HCT116 (cell line): ENCODE measurements around the gene ABHD16A. TPM values are rescaled to one million over a fixed set of nuclear protein-coding genes. Genes with fewer than 3 reads are reported as not detected.

Experiments
- ATAC-seq: fragments of 200-7000 bp; cut with Tn5 transposase; 2 replicates; pipeline ENCODE4 v1.9.1; 2020; ENCODE audit warnings: mild to moderate bottlenecking, moderate library complexity
- BruUV-seq: library from RNA; stranded (reverse); fragments of 400-500 nt; replicated peaks from 2 replicates; lab custom pipeline; 2021; lab: Mats Ljungman, UMichigan
- CTCF ChIA-PET: fragments of 300-600 bp; sonication (Branson Sonifier 250); formaldehyde crosslinking; loops from one replicate; lab custom pipeline; 2021; ENCODE audit warnings: antibody characterized with exemption; lab: Charles Lee
- POLR2A ChIA-PET: fragments of 300-600, 350-600 bp; sonication (Branson Sonifier 250); formaldehyde crosslinking; loops from one replicate; lab custom pipeline; 2021; ENCODE audit warnings: antibody characterized with exemption; lab: Charles Lee
- RAD21 ChIA-PET, 2 experiments: fragments of 300-600 bp; sonication (Branson Sonifier 250); formaldehyde crosslinking; loops; one replicate each; lab custom pipeline; 2023; ENCODE audit warnings: low total read pairs in 2 of 2; ENCODE audit not compliant: uncharacterized antibody in 2 of 2, unreplicated experiment in 2 of 2, low non-redundant PET in 1 of 2; lab: Charles Lee
- DNase-seq: peaks from one replicate; pipeline ENCODE4 v3.0.0-alpha.2; 2010; ENCODE audit warnings: low read depth, low spot score
- H2AFZ ChIP-seq: fragments of 200-600 bp; shearing (Covaris generic), sonication (generic); 2 replicates; pipeline ENCODE4 v1.6.1; 2017; ENCODE audit warnings: low read depth, mixed run types, mixed read lengths, antibody characterized with exemption, low read length; ENCODE audit not compliant: poor library complexity, severe bottlenecking
- H3K27ac ChIP-seq: 2 replicates; pipeline ENCODE4 v1.5.1; 2012; ENCODE audit warnings: low read depth, low read length
- H3K27me3 ChIP-seq: fragments of 200-600 bp; sonication (generic); 2 replicates; pipeline ENCODE4 v1.6.1; 2016; ENCODE audit warnings: mixed run types, low read length, mixed read lengths; ENCODE audit not compliant: insufficient read depth
- H3K36me3 ChIP-seq, 2 experiments: fragments of 200-500 bp in 1 of 2; fragments of 200-600 bp in 1 of 2; sonication (Bioruptor generic) in 1 of 2; sonication (generic) in 1 of 2; 2 replicates each; pipeline versions ENCODE4 v1.5.1 to v1.6.1; 2014 to 2016; ENCODE audit warnings: low read length in 2 of 2, inconsistent platforms in 1 of 2, mixed read lengths in 1 of 2, mixed run types in 1 of 2; ENCODE audit not compliant: insufficient read depth in 2 of 2, control insufficient read depth in 1 of 2
- H3K4me1 ChIP-seq, 2 experiments: fragments of 200-600 bp in 1 of 2; sonication (generic) in 1 of 2; 2 replicates each; pipeline versions ENCODE4 v1.5.1 to v1.6.1; 2012 to 2017; ENCODE audit warnings: low read length in 2 of 2, inconsistent platforms in 1 of 2, mild to moderate bottlenecking in 1 of 2, mixed read lengths in 1 of 2, mixed run types in 1 of 2, moderate library complexity in 1 of 2; ENCODE audit not compliant: insufficient read depth in 2 of 2, control insufficient read depth in 1 of 2
- H3K4me2 ChIP-seq: fragments of 200-600 bp; sonication (generic); 2 replicates; pipeline ENCODE4 v1.6.1; 2017; ENCODE audit warnings: mixed run types, low read length, mixed read lengths
- H3K4me3 ChIP-seq, 2 experiments: fragments of 200-600 bp in 1 of 2; sonication (generic) in 1 of 2; replicated peaks in 1 of 2; 2 replicates each; pipeline ENCODE4 v1.5.1; 2011 to 2016; ENCODE audit warnings: low read length in 2 of 2, control low read depth in 1 of 2, low read depth in 1 of 2, mild to moderate bottlenecking in 1 of 2, mixed read lengths in 1 of 2, mixed run types in 1 of 2
- H3K79me2 ChIP-seq: fragments of 200-600 bp; sonication (generic); 2 replicates; pipeline ENCODE4 v1.6.1; 2017; ENCODE audit warnings: mild to moderate bottlenecking, mixed run types, low read length, moderate library complexity, mixed read lengths; ENCODE audit not compliant: insufficient read depth
- H3K9ac ChIP-seq: fragments of 200-600 bp; sonication (generic); 2 replicates; pipeline ENCODE4 v1.6.1; 2016; ENCODE audit warnings: low read length, mixed read lengths
- H3K9me2 ChIP-seq: fragments of 200-600 bp; sonication (generic), shearing (Covaris generic); 2 replicates; pipeline ENCODE4 v1.6.1; 2017; ENCODE audit warnings: mixed run types, mild to moderate bottlenecking, moderate library complexity; ENCODE audit not compliant: insufficient read depth
- H3K9me3 ChIP-seq, 2 experiments: fragments of 200-500 bp in 1 of 2; fragments of 200-600 bp in 1 of 2; sonication (Bioruptor generic) in 1 of 2; sonication (generic) in 1 of 2; 2 replicates each; pipeline ENCODE4 v1.6.1; 2014 to 2017; ENCODE audit warnings: low read length in 2 of 2, mixed read lengths in 2 of 2, inconsistent platforms in 1 of 2, low read depth in 1 of 2, mild to moderate bottlenecking in 1 of 2, mixed run types in 1 of 2, moderate library complexity in 1 of 2; ENCODE audit not compliant: control insufficient read depth in 1 of 2, insufficient read depth in 1 of 2
- H4K20me1 ChIP-seq: fragments of 200-600 bp; sonication (generic), shearing (Covaris generic); 2 replicates; pipeline ENCODE4 v1.6.1; 2017; ENCODE audit warnings: mixed run types, mild to moderate bottlenecking, moderate library complexity; ENCODE audit not compliant: insufficient read depth
- CBX3 ChIP-seq: IDR thresholded peaks from 2 replicates; pipeline ENCODE4 v1.6.1; 2012; ENCODE audit warnings: low read depth
- CEBPB ChIP-seq: IDR thresholded peaks from 2 replicates; pipeline ENCODE4 v1.6.1; 2012; ENCODE audit warnings: low read depth
- EGR1 ChIP-seq: IDR thresholded peaks from 2 replicates; pipeline ENCODE4 v1.6.1; 2012; ENCODE audit warnings: low read depth
- ELF1 ChIP-seq: IDR thresholded peaks from 2 replicates; pipeline ENCODE4 v1.6.1; 2012; ENCODE audit warnings: low read depth, borderline replicate concordance
- EZH2 ChIP-seq: fragments of 200-600 bp; sonication (generic); IDR thresholded peaks from 2 replicates; pipeline ENCODE4 v1.6.1; 2017; ENCODE audit warnings: antibody characterized with exemption, mixed run types
- EZH2phosphoT487 ChIP-seq: fragments of 200-600 bp; IDR thresholded peaks from 2 replicates; pipeline ENCODE4 v1.6.1; 2018; ENCODE audit warnings: antibody characterized with exemption, borderline replicate concordance
- FOSL1 ChIP-seq: IDR thresholded peaks from 2 replicates; pipeline ENCODE4 v1.6.1; 2012; ENCODE audit warnings: low read depth
- JUND ChIP-seq: IDR thresholded peaks from 2 replicates; pipeline ENCODE4 v1.6.1; 2012
- POLR2A ChIP-seq: IDR thresholded peaks from 2 replicates; pipeline ENCODE4 v1.7.0; 2011; ENCODE audit warnings: borderline replicate concordance; ENCODE audit not compliant: insufficient read depth, insufficient read length; ENCODE audit errors: extremely low read depth
- POLR2AphosphoS5 ChIP-seq: IDR thresholded peaks from 2 replicates; pipeline ENCODE4 v1.6.1; 2011; ENCODE audit warnings: mild to moderate bottlenecking, low read depth, low read length, moderate library complexity
- RAD21 ChIP-seq: IDR thresholded peaks from 2 replicates; pipeline ENCODE4 v1.6.1; 2012; ENCODE audit warnings: low read depth, mild to moderate bottlenecking
- SIN3A ChIP-seq: IDR thresholded peaks from 2 replicates; pipeline ENCODE4 v1.6.1; 2012; ENCODE audit warnings: low read depth
- SP1 ChIP-seq: IDR thresholded peaks from 2 replicates; pipeline ENCODE4 v1.6.1; 2012; ENCODE audit warnings: low read depth
- TCF7L2 ChIP-seq: IDR thresholded peaks from 2 replicates; pipeline ENCODE4 v1.7.0; 2011; ENCODE audit warnings: borderline replicate concordance, inconsistent platforms; ENCODE audit not compliant: insufficient read depth, insufficient read length; ENCODE audit errors: extremely low read depth
- YY1 ChIP-seq: IDR thresholded peaks from 2 replicates; pipeline ENCODE4 v1.6.1; 2011; ENCODE audit warnings: low read length, low read depth, moderate library complexity, mild to moderate bottlenecking; ENCODE audit not compliant: insufficient replicate concordance; ENCODE audit errors: extremely low read depth
- intact Hi-C: fragments of 100-400 bp; cut with micrococcal nuclease; formaldehyde crosslinking; loops from 2 replicates; pipeline ENCODE4 v1.10.0; 2022
- total RNA-seq: library from RNA; stranded (reverse); gene quantifications from one replicate; pipeline ENCODE4 v1.2.1, GENCODE V29; 2021; ENCODE audit not compliant: unreplicated experiment
- TF ChIP-seq, protein P1 (sequence below): IDR thresholded peaks from 2 replicates; pipeline ENCODE4 v1.6.1; 2012
- TF ChIP-seq, protein P2 (sequence below), 3 experiments: fragments of 200-600 bp in 1 of 3; sonication (generic) in 1 of 3; IDR thresholded peaks in 2 of 3; conservative IDR thresholded peaks in 1 of 3; 2 replicates each; pipeline ENCODE4 v1.5.1; 2012 to 2017; ENCODE audit warnings: low read depth in 2 of 3, low read length in 2 of 3, antibody characterized with exemption in 1 of 3, borderline replicate concordance in 1 of 3, control low read depth in 1 of 3, mild to moderate bottlenecking in 1 of 3, mixed read lengths in 1 of 3, mixed run types in 1 of 3, moderate library complexity in 1 of 3; ENCODE audit not compliant: insufficient read depth in 1 of 3
- TF ChIP-seq, protein P3 (sequence below): IDR thresholded peaks from 2 replicates; pipeline ENCODE4 v1.6.1; 2011; ENCODE audit warnings: mild to moderate bottlenecking, low read length, moderate library complexity; ENCODE audit not compliant: insufficient replicate concordance; ENCODE audit errors: extremely low read depth
- TF ChIP-seq, protein P4 (sequence below): IDR thresholded peaks from 2 replicates; pipeline ENCODE4 v1.6.1; 2012; ENCODE audit warnings: low read depth
- TF ChIP-seq, protein P5 (sequence below): IDR thresholded peaks from 2 replicates; pipeline ENCODE4 v1.6.1; 2012

Gene ABHD16A
- total RNA-seq, 1 experiment from 2014 or later, result 32.4 TPM

DNA sequence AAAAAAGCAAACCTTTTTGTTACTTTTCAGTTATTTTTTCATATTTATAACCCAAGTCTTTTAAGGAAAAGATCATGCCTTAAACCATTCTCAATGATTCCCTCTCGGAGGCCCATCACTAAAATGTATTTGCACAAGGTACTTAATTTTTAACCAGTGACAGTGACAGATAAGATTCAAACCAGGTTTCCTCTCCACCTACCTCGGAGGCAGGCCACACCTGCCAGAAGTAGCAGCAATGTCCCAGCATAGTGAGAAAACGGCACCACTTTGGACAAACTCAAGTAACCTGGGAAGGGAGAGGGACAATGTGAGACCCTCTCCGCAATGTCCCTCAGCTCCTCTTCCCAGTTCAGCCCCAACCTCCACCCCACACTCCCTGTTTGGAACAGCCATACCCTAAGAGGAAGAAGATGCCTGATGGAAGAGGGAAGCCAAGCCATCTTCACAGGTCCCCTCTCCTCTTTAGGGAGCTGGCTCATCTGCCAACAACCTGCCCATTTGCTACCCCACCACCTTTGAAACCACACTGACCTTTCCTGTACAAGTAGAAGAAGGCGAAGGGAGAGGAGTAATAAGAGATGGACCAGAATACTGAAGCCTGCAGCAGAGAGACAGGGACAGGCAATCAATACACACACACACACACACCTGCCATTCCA lies 2.3 kb downstream of the ABHD16A start:
- ChIA-PET CTCF (no interaction called here), RAD21 (no interaction called here), POLR2A (no interaction called here)
- Histone ChIP-seq H3K9me2 (no peaks in the 10 kb centered on the region), H3K9ac (no peak overlapping the region), H3K36me3 (peaks cover 0 to 8% of the 10 kb centered on the region in 2 experiments; a peak in 2 of 4 replicates), H4K20me1 (no peaks in the 10 kb centered on the region), H3K4me1 (peaks cover 7 to 15% of the 10 kb centered on the region in 2 experiments; a peak in 3 of 4 replicates), H3K4me3 (no peak overlapping the region), H3K27ac (no peak overlapping the region), H3K27me3 (no peaks in the 10 kb centered on the region), H2AFZ (no peak overlapping the region), H3K9me3 (no peaks in the 10 kb centered on the region), H3K4me2 (no peak overlapping the region), H3K79me2 (peaks cover 13% of the 10 kb centered on the region)
- intact Hi-C loops, result no loop called here
- TF ChIP-seq SIN3A (no peak), CBX3 (no peak), EGR1 (no peak), POLR2AphosphoS5 (no peak), JUND (no peak), EZH2phosphoT487 (no peak), EZH2 (no peak), CEBPB (no peak), YY1 (no peak), SP1 (no peak), RAD21 (no peak), TCF7L2 (no peak), FOSL1 (no peak), ELF1 (no peak), POLR2A (no peak)
- TF ChIP-seq, protein P1, sequence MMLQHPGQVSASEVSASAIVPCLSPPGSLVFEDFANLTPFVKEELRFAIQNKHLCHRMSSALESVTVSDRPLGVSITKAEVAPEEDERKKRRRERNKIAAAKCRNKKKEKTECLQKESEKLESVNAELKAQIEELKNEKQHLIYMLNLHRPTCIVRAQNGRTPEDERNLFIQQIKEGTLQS, result no peak
- TF ChIP-seq, protein P2, sequence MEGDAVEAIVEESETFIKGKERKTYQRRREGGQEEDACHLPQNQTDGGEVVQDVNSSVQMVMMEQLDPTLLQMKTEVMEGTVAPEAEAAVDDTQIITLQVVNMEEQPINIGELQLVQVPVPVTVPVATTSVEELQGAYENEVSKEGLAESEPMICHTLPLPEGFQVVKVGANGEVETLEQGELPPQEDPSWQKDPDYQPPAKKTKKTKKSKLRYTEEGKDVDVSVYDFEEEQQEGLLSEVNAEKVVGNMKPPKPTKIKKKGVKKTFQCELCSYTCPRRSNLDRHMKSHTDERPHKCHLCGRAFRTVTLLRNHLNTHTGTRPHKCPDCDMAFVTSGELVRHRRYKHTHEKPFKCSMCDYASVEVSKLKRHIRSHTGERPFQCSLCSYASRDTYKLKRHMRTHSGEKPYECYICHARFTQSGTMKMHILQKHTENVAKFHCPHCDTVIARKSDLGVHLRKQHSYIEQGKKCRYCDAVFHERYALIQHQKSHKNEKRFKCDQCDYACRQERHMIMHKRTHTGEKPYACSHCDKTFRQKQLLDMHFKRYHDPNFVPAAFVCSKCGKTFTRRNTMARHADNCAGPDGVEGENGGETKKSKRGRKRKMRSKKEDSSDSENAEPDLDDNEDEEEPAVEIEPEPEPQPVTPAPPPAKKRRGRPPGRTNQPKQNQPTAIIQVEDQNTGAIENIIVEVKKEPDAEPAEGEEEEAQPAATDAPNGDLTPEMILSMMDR (IDR thresholded peaks at IDR 0.05 in 2 of 3, conservative IDR thresholded peaks at IDR 0.05 in 1 of 3; ENCODE audit: borderline replicate concordance in 1 of 3, insufficient read depth in 1 of 3, low read depth in 2 of 3, low read length in 2 of 3), result no peak
- TF ChIP-seq, protein P3, sequence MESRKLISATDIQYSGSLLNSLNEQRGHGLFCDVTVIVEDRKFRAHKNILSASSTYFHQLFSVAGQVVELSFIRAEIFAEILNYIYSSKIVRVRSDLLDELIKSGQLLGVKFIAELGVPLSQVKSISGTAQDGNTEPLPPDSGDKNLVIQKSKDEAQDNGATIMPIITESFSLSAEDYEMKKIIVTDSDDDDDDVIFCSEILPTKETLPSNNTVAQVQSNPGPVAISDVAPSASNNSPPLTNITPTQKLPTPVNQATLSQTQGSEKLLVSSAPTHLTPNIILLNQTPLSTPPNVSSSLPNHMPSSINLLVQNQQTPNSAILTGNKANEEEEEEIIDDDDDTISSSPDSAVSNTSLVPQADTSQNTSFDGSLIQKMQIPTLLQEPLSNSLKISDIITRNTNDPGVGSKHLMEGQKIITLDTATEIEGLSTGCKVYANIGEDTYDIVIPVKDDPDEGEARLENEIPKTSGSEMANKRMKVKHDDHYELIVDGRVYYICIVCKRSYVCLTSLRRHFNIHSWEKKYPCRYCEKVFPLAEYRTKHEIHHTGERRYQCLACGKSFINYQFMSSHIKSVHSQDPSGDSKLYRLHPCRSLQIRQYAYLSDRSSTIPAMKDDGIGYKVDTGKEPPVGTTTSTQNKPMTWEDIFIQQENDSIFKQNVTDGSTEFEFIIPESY, result no peak
- TF ChIP-seq, protein P4, sequence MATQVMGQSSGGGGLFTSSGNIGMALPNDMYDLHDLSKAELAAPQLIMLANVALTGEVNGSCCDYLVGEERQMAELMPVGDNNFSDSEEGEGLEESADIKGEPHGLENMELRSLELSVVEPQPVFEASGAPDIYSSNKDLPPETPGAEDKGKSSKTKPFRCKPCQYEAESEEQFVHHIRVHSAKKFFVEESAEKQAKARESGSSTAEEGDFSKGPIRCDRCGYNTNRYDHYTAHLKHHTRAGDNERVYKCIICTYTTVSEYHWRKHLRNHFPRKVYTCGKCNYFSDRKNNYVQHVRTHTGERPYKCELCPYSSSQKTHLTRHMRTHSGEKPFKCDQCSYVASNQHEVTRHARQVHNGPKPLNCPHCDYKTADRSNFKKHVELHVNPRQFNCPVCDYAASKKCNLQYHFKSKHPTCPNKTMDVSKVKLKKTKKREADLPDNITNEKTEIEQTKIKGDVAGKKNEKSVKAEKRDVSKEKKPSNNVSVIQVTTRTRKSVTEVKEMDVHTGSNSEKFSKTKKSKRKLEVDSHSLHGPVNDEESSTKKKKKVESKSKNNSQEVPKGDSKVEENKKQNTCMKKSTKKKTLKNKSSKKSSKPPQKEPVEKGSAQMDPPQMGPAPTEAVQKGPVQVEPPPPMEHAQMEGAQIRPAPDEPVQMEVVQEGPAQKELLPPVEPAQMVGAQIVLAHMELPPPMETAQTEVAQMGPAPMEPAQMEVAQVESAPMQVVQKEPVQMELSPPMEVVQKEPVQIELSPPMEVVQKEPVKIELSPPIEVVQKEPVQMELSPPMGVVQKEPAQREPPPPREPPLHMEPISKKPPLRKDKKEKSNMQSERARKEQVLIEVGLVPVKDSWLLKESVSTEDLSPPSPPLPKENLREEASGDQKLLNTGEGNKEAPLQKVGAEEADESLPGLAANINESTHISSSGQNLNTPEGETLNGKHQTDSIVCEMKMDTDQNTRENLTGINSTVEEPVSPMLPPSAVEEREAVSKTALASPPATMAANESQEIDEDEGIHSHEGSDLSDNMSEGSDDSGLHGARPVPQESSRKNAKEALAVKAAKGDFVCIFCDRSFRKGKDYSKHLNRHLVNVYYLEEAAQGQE, result no peak
- TF ChIP-seq, protein P5, sequence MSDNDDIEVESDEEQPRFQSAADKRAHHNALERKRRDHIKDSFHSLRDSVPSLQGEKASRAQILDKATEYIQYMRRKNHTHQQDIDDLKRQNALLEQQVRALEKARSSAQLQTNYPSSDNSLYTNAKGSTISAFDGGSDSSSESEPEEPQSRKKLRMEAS, result no peak
- no TSS peak for BruUV-seq
- DNase-seq (no peak), ATAC-seq (no peak)
